Muscle layer of duodenum (tissue), 2 donors: ENCODE results near the gene CDC42EP1.
"Not testable (repeated sequence)": the region's sequence is repeated elsewhere in the genome, so short reads cannot be mapped to it uniquely, and the experiment has no call there.

Experiments
- H3K27ac ChIP-seq: one replicate; pipeline ENCODE4 v1.7.0; 2013; ENCODE audit warnings: mild to moderate bottlenecking, low read length
- H3K27me3 ChIP-seq: one replicate; pipeline ENCODE4 v1.7.0; 2013; ENCODE audit warnings: low read depth, mild to moderate bottlenecking, control low read depth, low read length
- H3K36me3 ChIP-seq, 2 donors: one replicate each; pipeline ENCODE4 v1.7.0; 2013; ENCODE audit warnings: low read length in 2 of 2, control low read depth in 1 of 2, mild to moderate bottlenecking in 1 of 2; ENCODE audit not compliant: insufficient read depth in 2 of 2, control insufficient read depth in 1 of 2
- H3K4me1 ChIP-seq, 2 donors: one replicate each; pipeline ENCODE4 v1.7.0; 2013; ENCODE audit warnings: low read length in 2 of 2, mild to moderate bottlenecking in 2 of 2, control low read depth in 1 of 2, moderate library complexity in 1 of 2; ENCODE audit not compliant: insufficient read depth in 2 of 2, control insufficient read depth in 1 of 2
- H3K4me3 ChIP-seq, 2 donors: one replicate each; pipeline ENCODE4 v1.7.0; 2013; ENCODE audit warnings: low read length in 2 of 2, low read depth in 1 of 2, mild to moderate bottlenecking in 1 of 2
- H3K9me3 ChIP-seq, 2 donors: one replicate each; pipeline ENCODE4 v1.7.0; 2013; ENCODE audit warnings: low read length in 2 of 2, control low read depth in 1 of 2, mild to moderate bottlenecking in 1 of 2; ENCODE audit not compliant: control insufficient read depth in 1 of 2
- donor health status: healthy.

Gene CDC42EP1

DNA sequence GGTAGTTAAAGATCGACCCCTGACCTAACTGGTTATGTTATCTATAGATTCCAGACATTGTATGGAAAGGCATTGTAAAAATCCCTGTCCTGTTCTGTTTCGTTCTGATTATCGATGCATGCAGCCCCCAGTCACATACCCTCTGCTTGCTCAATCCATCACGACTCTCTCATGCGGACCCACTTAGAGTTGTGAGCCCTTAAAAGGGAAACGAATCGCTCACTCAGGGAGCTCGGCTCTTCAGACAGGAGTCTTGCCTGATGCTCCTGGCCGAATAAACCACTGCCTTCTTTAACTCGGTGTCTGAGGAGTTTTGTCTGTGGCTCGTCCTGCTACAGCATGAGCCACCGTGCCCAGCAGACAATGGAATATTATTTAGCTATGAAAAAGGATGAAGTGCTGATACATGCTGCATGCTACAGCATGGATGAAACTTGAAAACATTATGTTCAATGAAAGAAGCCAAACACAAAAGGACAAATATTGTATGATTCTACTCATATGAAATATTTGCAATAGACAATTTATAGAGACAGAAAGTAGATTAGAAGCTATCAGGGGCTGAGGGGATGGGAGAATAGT is 31.6 kb downstream of the CDC42EP1 start:
- peaks cover 7 to 11% of the 10 kb centered on the region in 2 donors for H3K4me1 ChIP-seq
- H3K36me3 ChIP-seq = no peaks in the 10 kb centered on the region
- H3K27ac ChIP-seq = no peak overlapping the region
- no peak overlapping the region for H3K4me3 ChIP-seq
- no peaks in the 10 kb centered on the region for H3K9me3 ChIP-seq
- H3K27me3 ChIP-seq = no peaks in the 10 kb centered on the region

DNA sequence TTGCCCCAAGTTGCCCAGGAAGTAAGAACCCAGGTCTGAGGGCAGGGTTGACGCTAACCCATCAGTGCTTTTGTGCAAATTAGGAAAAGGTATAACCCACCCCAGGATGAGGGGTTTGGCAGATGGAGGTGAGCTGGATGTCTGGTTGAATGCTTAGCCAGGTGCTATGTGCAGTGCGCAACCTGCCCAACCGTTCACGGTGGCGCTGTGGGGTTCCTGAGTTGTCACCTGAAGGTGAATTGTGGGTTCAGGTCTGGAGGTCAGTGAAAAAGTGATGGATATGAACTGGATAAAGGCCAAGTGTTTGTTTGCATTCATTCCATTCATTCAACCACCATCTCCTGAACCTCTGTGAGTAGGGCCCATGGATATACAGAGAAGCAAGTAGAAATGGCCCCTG is 34.0 kb downstream of the CDC42EP1 start:
- Histone ChIP-seq H3K4me3 (no peak overlapping the region), H3K4me1 (peaks cover 5 to 11% of the 10 kb centered on the region in 2 donors), H3K27ac (no peak overlapping the region), H3K9me3 (no peaks in the 10 kb centered on the region), H3K27me3 (no peaks in the 10 kb centered on the region), H3K36me3 (no peaks in the 10 kb centered on the region)

DNA sequence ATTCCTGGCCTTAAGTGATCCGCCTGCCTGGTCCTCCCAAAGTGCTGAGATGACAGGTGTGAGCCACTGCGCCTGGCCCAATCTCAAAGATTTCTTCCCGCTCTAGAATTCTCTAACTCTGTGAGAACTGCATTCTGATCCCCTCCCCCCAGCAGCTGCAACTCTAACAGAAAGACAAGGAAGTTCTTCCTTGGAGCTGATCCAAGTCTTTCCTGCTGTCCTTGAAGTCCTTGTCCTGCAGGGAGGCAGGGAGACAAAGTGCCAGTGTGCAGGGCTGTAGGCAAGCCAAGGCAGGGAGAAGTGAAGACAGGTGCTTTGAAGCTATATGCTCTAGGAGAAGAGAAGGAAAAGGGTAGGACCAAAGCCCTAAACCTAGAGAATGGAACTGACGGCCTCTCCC is 38.9 kb downstream of the CDC42EP1 start:
- Histone ChIP-seq H3K27ac (no peak overlapping the region), H3K36me3 (no peaks in the 10 kb centered on the region), H3K9me3 (no peaks in the 10 kb centered on the region), H3K4me1 (peaks cover 0 to 4% of the 10 kb centered on the region in 2 donors), H3K4me3 (no peak overlapping the region), H3K27me3 (no peaks in the 10 kb centered on the region)

DNA sequence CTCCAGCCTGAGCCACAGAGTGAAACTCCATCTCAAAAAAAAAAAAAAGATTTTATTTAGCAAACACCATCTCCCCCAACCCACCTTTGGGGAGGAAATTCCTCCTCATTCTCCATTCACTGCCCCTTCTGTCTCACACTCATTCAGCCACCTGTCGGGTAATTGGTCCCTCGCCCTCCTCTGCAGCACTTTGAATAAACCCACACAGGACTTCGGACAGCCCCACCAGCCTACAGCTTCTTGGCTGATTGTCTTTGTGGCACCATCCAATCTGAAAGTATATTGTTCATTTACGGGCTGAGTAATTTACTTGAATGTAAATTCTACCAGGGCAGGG is 40.9 kb downstream of the CDC42EP1 start:
- Histone ChIP-seq H3K4me1 (peaks cover 0 to 4% of the 10 kb centered on the region in 2 donors), H3K27ac (no peak overlapping the region), H3K4me3 (no peak overlapping the region)

DNA sequence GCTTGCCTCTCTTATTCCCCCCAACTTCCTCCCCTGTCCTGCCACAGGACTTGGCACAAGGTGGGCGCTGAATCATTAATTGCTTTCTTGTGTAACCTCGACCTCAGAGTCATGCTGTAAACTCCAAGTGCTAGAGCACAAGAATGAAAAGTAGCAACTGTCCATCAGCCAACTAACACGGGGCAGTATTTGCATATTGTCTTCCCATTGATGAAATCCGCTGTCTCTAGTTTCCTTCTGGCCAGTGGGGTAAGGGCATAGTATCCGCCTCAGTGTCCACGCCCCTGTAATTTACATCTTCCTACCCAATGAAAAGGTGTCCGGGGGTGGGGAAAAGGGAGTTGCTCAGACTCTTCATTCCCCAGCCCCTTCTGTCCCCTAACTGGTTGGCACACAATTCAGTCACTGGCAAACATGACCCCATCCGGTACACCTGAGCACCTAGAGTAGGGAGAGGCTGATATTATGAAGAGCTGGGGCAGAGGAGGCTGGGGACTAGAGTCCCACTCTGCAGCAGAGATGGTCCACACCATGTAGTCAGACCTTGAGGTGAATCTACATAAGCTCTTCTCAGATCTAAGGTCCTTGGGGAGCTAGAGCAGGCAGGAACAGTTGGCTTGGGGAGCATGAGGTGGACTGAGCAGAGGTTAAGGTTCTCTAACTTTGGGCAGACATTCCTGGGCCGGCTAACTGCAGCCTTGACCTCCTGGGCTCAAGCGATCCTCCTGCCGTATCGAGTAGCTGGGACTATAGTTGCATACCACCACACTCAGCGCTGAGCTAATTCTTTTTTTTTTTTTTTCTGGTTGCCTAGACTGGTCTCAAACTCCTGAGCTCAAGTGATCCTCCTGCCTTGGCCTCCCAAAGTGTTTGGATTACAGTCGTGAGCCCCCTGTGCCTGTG is 41.5 kb downstream of the CDC42EP1 start:
- no peak overlapping the region for H3K27ac ChIP-seq
- H3K4me1 ChIP-seq = peaks cover under 1 to 4% of the 10 kb centered on the region in 2 donors
- no peak overlapping the region for H3K4me3 ChIP-seq
- no peaks in the 10 kb centered on the region for H3K36me3 ChIP-seq
- no peaks in the 10 kb centered on the region for H3K27me3 ChIP-seq
- no peaks in the 10 kb centered on the region for H3K9me3 ChIP-seq

More for the DNA sequence above, 40.9 kb downstream of the CDC42EP1 start:
- Histone ChIP-seq H3K36me3 (no peaks in the 10 kb centered on the region), H3K27me3 (no peaks in the 10 kb centered on the region), H3K9me3 (no peaks in the 10 kb centered on the region)

DNA sequence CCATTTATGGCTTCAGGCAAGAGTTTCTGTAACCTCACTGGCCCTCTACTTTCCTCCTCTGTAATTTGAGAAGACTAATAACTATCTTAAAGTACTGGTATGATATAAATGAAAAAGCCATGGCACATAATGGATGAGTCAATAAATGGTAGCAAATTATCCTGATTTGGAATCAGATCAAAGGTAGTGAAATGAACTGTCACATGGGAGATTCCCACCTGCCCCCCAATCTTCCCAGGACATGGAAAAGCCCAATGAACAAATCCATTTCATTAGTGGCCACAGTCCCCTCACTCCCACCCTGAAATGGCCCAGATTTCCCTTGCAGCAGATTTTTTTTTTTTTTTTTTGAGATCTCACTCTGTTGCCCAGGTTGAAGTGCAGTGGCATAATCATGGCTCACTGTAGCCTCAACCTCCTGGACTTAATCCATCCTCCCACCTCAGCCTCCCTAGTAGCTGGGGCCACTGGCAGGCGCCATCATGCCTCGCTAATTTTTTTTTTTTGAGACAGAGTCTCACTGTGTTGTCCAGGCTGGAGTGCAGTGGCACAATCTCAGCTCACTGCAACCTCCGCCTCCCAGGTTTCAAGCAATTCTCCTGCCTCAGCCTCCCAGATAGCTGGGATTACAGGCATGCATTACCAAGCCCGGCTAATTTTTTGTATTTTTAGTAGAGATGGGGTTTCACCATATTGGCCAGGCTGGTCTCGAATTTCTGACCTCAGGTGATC is 42.4 kb downstream of the CDC42EP1 start:
- not testable (repeated sequence) for H3K36me3 ChIP-seq, H3K27me3 ChIP-seq

DNA sequence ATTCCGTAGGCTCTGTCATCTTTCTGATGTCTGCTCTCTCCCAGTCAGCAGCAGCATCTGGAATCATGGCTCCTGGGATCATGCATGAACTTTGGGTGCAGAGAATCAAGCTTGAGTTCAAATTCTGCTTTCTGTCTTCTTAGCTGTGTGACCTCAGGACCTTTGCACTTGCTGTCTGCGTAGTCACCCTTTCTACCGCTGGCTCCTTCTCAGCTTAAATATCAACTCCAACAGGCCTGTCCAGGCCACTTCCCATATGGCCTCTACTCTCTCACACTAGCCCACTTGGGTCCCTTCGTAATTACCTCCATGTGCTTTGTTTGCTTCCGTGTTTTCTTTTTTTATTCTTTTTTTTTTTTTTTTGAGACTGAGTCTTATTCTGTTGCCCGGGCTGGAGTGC is 43.8 kb downstream of the CDC42EP1 start:
- no peaks in the 10 kb centered on the region for H3K36me3 ChIP-seq
- H3K9me3 ChIP-seq = no peaks in the 10 kb centered on the region
- no peak overlapping the region for H3K4me3 ChIP-seq
- no peak overlapping the region for H3K27ac ChIP-seq
- H3K4me1 ChIP-seq = peaks cover 9 to 15% of the 10 kb centered on the region in 2 donors
- H3K27me3 ChIP-seq = no peaks in the 10 kb centered on the region

More for the DNA sequence above, 42.4 kb downstream of the CDC42EP1 start:
- H3K4me1 ChIP-seq = peaks cover 6 to 13% of the 10 kb centered on the region in 2 donors
- H3K27ac ChIP-seq, H3K4me3 ChIP-seq, H3K9me3 ChIP-seq: not testable (repeated sequence)

DNA sequence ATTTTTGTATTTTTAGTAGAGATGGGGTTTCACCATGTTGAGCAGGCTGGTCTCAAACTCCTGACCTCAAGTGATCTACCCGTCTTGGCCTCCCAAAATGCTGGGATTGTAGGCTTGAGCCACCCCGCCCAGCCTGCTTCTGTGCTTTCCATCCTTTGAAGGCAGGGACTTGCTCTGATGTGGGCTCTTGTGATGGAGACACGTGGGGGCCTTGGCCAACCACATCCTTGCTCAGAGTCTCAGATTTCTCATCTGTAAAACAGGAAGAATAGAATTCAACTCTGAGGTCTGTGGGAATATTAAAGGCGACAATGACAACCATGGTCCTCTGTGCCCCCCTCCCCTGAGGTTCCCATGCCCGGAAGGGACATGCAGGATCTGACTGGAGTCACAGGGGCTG is 44.6 kb downstream of the CDC42EP1 start:
- H3K27ac ChIP-seq = no peak overlapping the region
- no peaks in the 10 kb centered on the region for H3K27me3 ChIP-seq
- no peaks in the 10 kb centered on the region for H3K9me3 ChIP-seq
- no peaks in the 10 kb centered on the region for H3K36me3 ChIP-seq
- peaks cover 14 to 20% of the 10 kb centered on the region in 2 donors for H3K4me1 ChIP-seq
- no peak overlapping the region for H3K4me3 ChIP-seq

DNA sequence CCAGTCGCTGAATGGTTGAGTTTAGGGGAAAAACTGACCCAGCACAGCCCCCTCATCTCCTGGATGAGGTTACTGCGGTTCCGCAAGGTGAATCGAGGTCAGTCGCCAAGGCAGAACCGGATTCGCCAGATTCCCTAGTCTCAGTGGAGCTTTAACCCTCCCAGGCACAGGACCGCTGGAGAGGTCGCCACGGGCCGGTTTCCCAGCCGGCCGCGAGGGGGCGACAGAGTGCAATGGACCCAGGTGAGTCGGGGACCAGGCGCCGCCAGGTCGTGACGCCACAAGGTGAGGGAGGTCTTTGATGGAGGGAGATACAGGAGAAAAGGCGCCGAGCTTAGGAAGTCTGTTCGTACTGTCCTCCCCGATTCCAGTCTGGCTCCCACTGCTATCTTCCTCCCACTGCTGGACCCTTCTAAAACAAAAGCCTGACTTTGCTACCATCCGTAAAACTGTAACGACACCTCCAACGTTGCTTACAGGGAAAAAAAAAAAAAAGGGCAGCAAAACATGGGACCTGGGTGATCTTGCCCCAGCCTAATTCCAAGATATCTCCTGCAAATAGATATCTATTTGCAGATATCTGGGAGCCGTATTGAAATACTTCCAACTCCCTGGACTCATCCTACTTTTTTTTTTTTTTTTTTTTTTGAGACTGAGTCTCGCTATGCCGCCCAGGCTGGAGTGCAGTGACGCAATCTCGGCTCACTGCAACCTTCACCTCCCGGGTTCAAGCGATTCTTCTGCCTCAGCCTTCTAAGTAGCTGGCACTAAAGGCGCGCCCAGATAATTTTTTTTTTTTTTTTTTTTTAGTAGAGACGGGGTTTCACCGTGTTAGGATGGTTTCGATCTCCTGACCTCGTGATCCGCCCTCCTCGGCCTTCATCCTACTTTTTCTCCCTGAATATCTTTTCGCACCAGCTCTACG is 47.0 kb downstream of the CDC42EP1 start:
- Histone ChIP-seq H3K27me3 (no peaks in the 10 kb centered on the region), H3K4me3 (peak overlapping the region; percentile 47 to 56), H3K4me1 (peaks cover 16 to 40% of the 10 kb centered on the region in 2 donors), H3K9me3 (no peaks in the 10 kb centered on the region), H3K36me3 (no peaks in the 10 kb centered on the region), H3K27ac (no peak overlapping the region)

DNA sequence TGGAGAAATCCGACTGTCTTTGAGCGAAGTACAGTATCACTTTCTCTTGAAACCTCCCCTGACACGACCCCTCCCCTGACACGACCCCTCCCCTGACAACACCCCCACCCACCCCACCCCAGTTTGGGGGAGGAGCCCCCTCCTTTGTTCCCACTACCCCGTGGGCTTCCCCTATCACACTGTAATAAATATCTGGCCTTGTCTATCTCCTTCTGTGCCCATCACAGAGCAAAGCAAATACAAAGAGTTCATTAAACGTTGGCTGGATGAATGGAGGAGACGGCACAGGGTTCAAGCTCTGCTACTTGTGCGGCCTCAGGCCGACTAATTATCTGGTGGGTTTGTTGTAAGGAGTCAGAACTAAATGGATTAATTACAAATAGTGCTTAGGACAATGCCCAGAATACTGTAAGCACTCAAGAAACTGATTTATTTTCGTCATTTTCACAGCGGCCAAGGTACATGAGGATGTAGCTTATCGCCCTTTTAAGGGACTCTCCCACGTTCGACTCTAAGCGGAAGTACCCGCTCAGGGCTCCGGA is 47.7 kb downstream of the CDC42EP1 start:
- Histone ChIP-seq H3K4me1 (peaks cover 16 to 40% of the 10 kb centered on the region in 2 donors), H3K4me3 (peak overlapping the region; percentile 88 to 90)

More for the DNA sequence above, 47.7 kb downstream of the CDC42EP1 start:
- H3K27me3 ChIP-seq = no peaks in the 10 kb centered on the region
- no peaks in the 10 kb centered on the region for H3K36me3 ChIP-seq
- no peaks in the 10 kb centered on the region for H3K9me3 ChIP-seq
- peak overlapping the region; percentile 97 for H3K27ac ChIP-seq
